ENCODE results near the gene NOXO1.
"Not testable (repeated sequence)": the region's sequence is repeated elsewhere in the genome, so short reads cannot be mapped to it uniquely, and the experiment has no call there.

NOXO1 gene

DNA sequence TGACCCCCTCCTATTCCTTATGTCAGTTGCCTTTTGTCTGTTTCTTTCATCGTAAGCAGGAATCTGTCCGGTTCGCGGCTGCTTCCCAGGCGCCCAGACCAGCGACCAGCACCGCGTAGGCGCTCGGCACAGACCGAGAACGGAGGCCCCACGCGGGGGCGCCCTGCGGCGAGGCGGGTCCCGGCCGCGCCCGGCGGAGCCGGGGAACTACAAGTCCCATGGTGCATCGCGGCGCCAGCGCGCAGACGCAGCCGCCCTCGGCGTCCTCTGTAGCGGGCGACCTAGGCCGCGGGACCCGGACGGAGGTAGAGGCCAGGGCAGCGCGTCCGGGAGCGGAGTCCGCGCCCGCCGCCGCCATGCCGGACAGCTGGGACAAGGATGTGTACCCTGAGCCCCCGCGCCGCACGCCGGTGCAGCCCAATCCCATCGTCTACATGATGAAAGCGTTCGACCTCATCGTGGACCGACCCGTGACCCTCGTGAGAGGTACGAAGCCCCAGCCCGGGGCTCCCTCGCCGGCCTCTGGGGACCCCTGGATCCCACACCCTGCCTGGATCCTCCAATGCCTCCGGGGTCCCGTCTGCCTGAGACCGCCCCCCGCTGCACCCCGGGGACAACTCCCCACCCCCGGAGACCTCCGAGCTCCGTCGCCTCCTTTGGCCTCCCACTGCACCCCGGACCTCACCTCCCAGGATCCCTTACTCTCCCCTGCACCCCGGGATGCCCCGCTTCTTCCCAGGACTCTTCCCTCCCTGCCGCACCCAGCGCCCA is 21.8 kb downstream of the NOXO1 start, which contains the start of gene NDUFB10:
TSS of gene NDUFB10 (plus strand) at position 270 of the 771 bp plus-strand sequence. CDS start at position 357, 87 bp downstream.
- peak; percentile 91 for DNase-seq

DNA sequence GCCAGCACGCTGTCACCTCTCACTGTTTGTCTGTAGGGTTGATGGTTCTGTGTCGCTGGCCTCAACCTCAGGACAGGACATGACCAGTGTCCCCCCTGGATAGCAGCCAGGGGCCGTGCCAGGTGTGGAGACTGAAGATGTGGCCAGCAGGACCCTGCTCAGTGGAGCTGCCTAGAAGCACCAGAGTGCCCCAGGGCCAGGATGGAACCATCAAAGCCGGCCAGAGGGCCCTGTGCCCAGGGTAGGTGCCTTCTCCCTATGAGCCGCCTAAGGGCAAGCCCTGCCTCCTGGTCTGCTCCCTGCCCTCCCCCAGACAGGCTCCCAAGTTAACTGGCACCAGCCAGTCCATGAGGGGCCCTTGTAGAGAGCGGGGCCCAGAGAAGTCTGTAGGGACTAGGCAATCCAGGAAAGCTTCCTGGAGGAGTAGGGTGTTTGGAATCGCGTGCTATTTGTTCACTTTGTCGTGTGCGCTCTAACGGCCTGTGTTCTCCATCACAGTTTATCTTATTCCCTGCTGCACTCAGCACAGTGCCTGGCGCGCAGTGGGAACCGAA is 22.5 kb downstream of the NOXO1 start:
- DNase-seq = no peak

DNA sequence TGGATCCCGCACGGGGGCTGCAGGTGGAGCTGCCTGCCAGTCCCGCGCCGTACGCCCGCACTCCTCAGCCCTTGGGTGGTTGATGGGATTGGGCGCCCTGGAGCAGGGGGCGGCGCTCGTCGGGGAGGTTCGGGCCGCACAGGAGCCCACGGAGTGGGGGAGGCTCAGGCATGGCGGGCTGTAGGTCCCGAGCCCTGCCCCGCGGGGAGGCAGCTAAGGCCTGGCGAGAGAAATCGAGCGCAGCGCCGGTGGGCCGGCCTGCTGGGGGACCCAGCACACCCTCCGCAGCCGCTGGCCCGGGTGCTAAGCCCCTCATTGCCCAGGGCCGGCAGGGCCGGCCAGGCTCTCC is 23.2 kb downstream of the NOXO1 start:
- DNase-seq = not testable (repeated sequence)

DNA sequence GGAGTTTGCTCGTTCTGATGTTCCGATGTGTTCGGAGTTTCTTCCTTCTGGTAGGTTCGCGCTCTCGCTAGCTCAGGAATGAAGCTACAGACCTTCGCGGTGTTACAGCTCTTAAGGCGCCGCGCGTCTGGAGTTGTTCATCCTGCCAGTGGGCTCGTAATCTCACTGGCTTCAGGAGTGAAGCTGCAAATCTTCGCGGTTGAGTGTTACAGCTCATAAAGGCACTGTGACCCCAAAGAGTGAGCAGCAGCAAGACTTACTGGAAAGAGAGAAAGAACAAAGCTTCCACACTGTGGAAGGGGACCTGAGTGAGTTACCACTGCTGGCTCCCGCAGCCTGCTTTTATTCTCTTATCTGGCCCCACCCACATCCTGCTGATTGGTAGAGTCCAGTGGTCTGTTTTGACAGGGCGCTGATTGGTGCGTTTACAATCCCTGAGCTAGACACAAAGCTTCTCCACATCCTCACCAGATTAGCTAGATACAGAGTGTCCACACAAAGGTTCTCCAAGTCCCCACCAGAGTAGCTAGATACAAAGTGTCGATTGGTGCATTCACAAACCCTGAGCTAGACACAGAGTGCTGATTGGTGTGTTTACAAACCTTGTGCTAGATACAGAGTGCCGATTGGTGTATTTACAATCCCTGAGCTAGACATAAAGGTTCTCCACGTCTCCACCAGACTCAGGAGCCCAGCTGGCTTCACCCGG is 23.7 kb downstream of the NOXO1 start:
- DNase-seq = not testable (repeated sequence)

DNA sequence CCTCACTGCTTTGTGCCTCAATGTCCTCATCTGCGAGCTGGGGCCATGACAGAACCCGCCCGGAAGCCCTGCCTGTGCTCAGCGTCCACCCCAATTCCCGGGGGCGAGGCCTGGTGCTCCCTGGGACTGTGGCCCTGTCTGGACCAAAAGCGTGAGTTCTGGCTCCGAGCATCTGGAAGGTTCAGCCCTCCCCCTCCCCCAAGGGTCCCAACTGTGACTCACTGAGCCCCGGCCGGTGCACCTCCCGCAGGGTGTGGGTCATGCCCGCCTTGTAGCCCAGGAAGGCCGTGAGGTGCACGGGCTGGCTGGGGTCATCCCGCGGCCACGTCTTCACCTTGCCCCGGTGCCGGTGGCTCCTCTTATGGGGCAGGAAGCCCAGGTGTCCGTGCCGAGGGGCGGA is 27.5 kb downstream of the NOXO1 start:
- DNase-seq = no peak

DNA sequence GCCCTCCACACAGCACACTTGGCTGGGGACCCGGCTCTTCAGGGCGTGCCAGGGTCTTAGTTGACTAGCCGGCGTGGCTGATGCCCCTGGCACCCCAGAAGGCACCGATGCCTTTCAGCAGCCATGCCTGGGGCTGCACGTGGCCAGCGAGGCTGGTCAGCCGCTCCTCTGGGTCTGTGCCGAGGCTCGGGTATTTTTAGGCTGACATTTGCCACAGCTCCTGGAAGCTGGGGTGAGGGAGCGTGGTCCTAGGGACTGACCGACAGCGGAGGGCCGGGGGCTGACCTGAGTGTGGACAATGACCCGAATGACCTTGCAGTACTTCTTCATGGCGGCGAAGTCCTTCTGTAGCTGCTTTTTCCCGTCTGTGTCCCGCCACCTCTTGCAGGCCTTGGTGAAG is 30.7 kb downstream of the NOXO1 start:
- DNase-seq = no peak

DNA sequence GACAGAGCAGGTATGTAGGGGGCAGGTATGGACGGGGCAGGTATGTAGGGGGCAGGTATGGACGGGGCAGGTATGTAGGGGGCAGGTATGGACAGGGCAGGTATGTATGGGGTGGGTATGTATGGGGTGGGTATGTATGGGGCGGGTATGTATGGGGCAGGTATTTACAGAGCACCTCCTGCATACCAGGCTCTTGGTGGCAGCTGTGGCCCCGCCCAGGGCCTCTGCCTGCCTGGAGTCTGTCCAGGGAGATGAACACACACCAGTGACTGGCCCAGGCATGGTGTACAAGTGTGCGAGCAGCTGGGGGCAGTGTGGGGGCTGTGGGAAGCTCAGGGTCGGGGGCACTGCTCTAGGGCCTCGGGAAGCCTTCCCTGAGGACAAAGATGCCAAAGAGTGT is 31.2 kb downstream of the NOXO1 start:
- DNase-seq = no peak

DNA sequence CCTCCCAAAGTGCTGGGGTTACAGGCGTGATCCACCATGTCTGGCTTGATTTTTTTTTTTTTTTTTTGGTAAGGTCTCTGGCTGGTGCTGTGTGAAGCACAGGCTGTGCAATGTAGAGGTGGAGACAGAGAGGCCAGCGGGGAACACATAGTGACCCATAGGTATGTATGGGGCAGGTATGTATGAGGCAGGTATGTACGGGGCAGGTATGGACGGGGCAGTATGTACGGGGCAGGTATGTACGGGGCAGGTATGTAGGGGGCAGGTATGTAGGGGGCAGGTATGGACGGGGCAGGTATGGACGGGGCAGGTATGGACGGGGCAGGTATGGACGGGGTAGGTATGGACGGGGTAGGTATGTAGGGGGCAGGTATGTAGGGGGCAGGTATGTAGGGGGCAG is 31.8 kb downstream of the NOXO1 start:
- no peak for DNase-seq

DNA sequence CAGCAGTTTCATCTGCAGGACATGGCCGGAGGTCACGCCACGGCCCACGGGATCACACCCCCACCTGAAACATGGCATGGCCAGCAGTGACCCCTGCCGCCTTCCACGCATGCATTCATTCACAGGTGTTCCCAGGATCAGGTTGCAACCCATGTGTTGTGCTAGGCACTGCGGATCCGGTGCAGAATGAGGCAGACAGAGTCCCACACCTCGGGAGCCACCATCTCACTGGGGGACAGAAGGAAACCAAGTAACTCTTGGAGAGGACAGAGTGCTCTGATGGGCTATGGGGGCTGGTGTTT is 33.9 kb downstream of the NOXO1 start:
- no peak for DNase-seq

DNA sequence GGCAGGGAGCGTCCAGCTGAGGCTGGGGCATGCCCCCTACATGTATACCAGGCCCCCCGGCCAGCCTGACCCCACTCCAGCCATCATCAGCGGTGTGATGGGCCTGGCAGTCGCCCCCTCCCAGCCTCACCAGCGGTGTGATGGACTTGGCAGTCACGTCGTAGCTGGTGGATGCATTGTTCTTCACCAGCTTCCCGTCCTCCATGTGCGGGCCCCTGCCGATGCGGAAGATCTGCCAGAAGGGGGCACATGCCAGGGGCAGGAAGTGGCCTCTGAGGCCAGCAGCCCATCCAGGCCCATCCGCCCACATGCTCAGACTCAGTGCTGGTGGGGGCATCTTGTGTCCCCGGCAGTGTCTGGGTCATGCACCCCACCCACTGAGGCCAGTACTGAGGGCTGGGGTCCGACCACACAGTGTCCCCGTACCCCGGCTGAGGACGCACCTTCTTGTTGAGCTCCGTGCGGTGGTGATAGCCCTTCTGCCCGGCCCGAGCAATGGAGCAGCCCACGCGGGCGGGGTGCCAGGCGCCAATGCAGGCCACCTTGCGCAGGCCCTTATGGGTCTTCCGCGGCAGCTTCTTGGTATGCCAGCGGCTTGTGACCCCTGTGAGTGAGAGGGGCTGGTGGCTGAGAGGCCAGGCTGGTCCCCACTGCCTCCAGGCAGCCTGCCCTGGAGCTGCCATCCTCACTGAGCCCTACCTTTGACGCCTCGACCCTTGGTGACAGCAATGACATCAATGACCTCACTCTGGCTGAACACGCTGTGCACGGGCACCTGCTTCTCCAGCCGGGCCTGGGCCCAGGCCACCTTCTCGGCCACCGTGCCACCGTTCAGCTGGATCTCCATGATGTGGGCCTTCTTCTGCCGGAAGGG is 34.5 kb downstream of the NOXO1 start:
- DNase-seq = no peak

DNA sequence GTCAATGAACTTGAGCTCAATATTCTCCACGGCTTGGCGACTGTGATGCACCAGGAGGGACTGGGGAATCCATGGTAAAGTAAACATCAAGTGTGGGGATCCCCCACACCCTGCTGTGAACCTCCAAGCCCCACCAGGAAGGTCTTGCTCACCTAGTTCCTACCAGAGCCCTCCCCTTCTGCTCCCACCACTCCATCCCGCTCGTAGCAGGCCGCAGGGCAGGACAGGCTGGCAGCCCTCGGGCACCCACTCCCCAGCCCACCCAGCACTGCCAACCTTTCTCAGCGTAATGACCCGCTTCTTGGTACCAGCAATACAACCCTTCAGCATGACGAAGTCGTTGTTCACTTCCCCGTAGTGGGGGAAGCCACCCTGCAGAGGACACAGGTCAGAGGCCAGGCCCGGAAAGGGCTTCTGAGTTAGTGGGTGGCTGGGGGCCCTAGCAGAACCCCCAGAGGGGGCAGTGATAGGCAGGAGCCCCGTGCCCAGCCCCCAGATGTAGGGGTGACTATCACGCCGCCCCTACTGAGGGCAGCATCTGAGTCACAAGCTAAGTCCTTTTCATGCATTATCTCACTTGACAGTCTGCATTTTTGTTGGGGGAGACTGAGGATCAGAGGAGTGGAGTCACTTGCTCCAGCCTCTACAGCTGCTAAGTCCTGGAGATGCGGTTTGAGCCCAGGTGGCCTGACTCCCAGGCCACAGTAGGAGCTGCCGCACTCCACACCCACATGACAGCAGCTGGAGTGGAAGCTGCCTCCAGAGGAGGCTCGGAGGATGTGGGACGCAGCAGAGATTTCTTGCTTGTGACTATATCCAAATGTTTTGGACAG is 35.5 kb downstream of the NOXO1 start:
- DNase-seq = no peak

DNA sequence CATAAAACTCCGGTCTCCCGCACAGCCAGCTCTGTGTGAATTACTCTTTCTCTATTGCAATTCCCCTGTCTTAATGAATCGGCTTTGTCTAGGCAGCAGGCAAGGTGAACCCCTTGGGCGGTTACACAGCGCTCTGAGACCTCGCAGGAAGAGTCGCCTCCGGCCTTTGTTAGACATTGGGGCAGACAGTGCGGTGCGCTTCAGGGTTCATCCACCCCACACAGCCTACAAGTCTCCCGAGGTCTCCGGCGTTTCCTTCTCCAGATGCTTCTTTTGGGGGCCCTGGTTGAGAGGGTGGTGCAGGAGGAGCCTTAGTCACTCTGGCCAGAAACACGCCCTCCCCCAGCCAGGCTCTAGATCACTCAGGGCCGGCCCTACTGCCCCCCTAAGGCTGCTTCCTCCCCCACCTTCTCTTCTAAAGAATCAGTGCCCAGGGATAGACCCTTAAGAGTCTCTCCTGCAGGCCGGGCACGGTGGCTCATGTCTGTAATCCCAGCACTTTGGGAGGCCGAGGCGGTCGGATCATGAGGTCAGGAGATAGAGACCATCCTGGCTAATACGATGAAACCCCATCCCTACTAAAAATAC is 36.6 kb downstream of the NOXO1 start:
- no peak for DNase-seq

DNA sequence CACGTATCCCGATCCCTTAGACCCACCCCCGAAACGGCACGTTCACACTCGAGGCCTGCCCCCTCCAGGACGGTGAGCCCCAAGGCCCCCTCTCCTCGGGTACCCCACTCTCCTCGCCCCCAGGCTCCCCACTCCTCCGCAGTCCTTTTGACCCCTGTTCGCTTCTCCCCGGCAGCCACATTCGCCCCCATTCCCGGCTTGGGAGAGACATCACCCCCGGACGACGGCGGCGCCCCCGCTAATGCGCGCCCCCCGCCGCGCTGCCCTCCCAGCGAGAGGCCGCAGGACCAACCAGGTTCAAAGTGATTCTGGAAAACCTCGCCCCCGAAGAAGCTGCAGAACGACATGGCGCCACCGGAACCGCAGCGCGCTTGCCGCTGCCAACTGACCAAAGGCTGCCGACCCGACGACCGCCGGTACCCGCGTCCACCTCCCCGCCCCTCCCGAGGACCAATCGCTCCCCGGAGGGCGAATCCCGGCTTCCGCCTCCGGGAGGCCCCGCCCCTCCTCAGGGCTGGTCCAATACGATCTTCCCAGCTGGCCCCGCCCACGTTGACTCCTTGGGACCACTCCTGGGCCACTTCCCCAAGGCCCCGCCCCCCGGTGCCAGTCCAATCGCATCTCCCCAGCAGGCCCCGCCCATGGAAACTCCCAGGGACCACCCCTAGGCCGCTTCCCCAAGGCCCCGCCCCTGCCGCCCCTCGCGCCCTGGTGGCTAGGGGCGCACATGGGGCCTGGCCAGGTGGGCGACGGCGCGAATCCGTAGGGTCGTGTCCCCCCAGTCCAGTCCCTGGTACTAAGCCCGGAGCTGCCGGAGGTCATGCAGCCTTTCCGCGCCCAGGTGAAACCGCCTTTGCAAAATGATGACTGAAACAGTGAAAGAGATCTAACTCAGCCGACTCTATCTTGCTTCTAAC is 38.2 kb downstream of the NOXO1 start, which contains the start of gene MSRB1:
TSS of gene MSRB1 (minus strand) at position 390 of the 917 bp plus-strand sequence. CDS start at position 347, 43 bp downstream.
- DNase-seq = peak; percentile 99

DNA sequence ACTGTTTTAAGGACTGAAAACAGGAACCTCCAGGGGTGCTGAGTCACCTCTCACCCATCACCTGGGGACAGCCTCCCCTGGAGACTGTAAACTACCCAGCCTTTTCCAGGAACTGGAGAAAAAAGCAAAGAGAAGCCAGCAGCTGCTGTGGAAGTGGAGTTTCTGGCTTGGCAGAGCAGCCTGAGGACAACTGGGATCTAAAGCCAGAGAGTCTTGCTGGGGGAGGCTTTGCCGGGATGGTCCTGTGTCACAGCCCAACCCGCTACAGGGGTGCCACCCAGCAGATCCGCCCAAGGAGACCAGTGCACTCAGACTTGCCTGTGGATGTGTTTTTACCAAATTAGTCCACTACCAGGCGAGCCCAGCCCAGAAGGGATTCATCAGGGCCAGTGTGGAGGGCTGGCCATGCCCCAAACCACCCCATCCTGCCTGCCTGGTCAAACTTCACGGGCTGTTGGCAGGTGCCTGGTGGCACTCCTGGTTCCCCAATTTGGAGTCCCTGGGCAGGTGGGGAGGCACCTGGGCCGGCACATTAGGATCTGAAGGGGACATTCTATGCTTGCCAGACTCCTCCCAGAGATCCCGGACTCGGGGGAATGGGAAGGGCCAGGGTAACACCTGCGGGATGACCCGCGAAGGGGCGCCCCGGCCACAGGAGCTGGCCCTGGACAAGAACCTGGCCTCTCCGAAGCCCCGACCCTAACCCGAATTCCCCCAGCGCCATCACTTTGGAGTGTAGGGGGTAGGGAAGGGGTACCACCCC is 39.0 kb downstream of the NOXO1 start:
- no peak for DNase-seq

DNA sequence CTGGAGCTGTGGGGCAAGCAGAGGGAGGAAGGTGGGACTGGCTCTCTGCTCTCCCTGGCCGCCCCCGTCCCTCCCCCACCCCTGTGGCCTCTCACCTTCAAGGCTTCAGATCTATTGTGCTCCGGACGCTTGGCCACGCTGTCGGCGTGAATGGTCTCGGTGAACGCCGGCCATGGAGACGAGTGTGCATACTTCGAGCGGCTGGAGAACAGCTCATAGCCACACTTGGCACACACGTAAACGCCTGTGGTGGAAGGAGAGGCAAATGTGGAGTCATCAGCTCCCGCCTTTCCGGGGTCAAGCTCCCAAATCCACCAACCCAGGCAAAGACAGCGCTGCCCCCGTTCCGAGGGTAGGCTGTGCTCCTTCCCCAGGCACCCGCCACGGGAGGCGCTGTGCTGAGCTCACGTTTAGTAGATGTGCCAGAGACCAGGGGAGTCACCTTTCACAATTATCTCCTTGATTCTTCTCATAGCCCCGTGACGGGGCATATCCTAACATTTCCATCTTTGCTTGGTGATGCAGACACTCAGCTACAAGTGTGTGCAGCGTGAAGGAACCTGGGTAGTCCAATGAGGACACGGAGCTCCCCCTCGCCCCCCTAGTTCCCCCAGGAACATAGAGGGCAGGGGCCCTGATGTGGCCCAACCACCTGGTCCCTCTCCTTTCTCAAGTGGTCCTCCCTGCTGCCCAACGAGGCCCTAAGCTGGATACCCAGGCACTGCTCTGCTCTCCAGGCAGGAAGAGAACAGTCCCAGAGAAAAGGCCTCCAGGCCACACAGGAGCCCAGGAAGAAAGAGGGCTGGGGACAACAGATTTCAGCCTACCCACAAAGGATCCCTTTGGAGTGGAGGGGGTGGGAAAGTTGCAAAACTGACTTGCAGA is 39.9 kb downstream of the NOXO1 start:
- no peak for DNase-seq

DNA sequence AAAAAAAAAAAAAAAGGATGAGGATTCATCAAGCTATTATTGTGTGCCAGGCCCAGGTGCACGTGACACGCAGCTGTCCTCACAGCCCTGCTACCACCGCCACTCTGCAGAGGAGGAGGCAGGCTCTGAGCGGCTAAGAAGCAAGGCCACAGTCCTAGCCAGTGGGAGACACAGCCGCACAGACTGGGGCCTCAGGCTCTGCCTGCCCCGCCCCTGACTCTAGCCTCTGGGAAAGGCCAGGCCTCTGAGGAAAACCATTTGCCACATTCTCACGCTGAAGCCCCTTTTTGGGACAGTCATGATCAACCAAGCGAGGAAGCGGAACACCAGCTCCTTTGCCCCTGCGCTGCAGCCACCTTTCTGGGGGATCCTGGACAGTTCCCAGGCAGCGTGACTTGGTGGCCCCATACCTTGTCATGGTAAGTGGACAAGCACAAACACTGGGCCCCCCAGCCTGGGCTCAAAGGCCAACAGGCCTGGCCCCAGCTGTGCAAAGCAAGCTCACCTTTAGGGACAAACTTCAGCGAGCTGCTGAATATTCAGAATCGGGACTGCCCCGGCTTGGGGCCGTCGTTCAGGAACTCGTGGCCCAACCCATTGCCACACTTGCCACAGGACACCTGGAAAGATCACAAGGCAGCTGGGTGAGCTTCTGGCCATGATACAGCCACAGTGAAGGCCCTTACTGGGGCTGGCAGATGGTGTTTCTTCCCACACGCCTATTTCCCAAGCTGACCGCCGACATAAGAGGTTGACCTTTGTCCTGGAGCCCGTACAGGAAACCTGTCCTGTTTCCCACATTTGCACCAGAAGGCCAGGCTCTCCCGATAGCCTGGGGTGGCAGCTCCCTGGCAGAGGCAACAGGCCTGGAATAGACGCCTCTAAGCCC is 40.8 kb downstream of the NOXO1 start:
- no peak for DNase-seq

DNA sequence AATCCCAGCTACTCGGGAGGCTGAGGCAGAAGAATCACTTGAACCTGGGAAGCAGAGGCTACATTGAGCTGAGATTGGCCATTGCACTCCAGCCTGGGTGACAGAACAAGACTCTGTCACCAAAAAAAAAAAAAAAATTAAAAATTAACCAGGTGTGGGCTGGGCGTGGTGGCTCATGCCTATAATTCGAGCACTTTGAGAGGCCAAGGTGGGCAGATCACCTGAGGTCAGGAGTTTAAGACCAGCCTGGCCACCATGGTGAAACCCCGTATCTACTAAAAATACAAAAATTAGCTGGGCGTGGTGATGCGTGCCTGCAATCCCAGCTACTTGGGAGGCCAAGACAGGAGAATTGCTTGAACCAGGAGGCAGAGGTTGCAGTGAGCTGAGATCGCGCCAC is 41.4 kb downstream of the NOXO1 start:
- not testable (repeated sequence) for DNase-seq

DNA sequence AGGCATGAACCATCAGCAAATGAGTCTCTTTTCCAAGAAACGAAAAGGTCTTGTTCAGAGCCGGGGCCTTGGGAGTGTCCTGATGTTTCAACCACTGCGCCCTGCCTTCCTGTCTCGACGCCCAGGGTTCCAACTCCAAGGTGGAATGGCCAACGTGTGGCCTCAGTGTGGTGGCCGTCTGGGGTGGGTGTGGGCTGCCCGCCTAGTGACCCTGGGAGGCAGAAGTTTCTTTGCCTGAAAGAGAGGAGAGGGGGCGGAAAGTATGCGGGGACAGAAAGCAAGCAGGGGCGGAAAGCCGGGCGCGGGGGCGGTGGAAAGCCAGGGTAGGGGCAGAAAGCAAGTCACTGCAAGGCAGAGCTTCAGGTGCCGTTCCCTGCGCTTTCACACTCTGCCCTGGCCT is 42.4 kb downstream of the NOXO1 start:
- no peak for DNase-seq
